K562 (cell line): ENCODE results near the gene COX11.

ENCODE experiments used
- ATF4 ChIP-seq: fragments of 450-650 bp; formaldehyde crosslinking; IDR thresholded peaks from 2 replicates; pipeline ENCODE4 v1.4.0; 2022; ENCODE audit warnings: mild to moderate bottlenecking, moderate library complexity
- PHF20 ChIP-seq: fragments of 450-650 bp; IDR thresholded peaks from 2 replicates; pipeline ENCODE4 v1.6.1; 2018; ENCODE audit not compliant: partially characterized antibody
- PURB ChIP-seq: sonication (generic); formaldehyde crosslinking; IDR thresholded peaks from 2 replicates; pipeline ENCODE4 v1.9.0; 2021; ENCODE audit warnings: low read depth, mild to moderate bottlenecking, missing genetic modification reagents
- ZBED1 ChIP-seq: IDR thresholded peaks from 2 replicates; pipeline ENCODE4 v1.6.1; 2014
- ZFP1 ChIP-seq: fragments of 450-650 bp; formaldehyde crosslinking; IDR thresholded peaks from 2 replicates; pipeline ENCODE4 v1.4.0; 2020; ENCODE audit warnings: mild to moderate bottlenecking, mixed read lengths
- TF ChIP-seq, protein P1 (sequence below): fragments of 450-650 bp; IDR thresholded peaks from 2 replicates; pipeline ENCODE4 v1.6.1; 2016; ENCODE audit warnings: antibody characterized with exemption

DNA sequence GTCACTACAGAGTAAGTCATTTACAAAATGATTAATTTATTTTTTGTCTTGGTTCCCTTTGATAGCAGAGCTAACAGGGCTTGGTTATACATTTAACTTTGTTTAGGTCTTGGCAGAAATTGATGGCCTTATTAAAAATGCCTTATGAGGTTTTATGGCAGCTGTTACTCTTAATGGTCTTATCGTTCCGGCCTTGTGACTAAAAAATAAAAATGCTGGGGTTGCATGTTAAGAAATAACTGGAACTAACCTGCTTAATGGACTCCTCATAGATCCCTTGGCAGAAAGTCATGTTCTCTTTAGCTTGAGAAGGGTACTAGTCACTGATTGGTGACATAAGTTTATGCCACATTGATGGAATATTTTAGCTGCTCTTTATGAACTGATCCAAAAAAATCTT is 18.3 kb downstream of the COX11 start:
- TF ChIP-seq ZBED1, result no peak
- TF ChIP-seq PHF20, result no peak
- TF ChIP-seq, protein P1, sequence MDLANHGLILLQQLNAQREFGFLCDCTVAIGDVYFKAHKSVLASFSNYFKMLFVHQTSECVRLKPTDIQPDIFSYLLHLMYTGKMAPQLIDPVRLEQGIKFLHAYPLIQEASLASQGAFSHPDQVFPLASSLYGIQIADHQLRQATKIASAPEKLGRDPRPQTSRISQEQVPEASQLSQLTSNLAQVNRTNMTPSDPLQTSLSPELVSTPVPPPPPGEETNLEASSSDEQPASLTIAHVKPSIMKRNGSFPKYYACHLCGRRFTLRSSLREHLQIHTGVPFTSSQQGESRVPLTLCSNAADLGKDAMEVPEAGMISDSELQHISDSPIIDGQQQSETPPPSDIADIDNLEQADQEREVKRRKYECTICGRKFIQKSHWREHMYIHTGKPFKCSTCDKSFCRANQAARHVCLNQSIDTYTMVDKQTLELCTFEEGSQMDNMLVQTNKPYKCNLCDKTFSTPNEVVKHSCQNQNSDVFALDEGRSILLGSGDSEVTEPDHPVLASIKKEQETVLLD, result no peak
- TF ChIP-seq ATF4, result no peak
- TF ChIP-seq ZFP1 (CRISPR knock-in tag), result no peak
- no peak for TF ChIP-seq PURB (CRISPR knock-in tag)
